NCI-H526 (cell line): ENCODE measurements around the gene BSN.

ENCODE experiments used
- DNase-seq, 2 experiments: peaks; one replicate each; lab custom pipeline; 2025; lab: John Stamatoyannopoulos, UW

BSN gene

GRCh38 chr3:49553692-49554632 is at the start of gene BSN:
Gene BSN, plus strand, starts transcription at chr3:49554477. Its CDS starts 126 bp downstream, at chr3:49554603.
- peak; percentile 78 to 94 for DNase-seq

GRCh38 chr3:49506906-49507305 is 47.4 kb upstream of the BSN start:
- DNase-seq = no peak

- no peak for DNase-seq
Observed at GRCh38 chr3:49509028-49509561, 45.2 kb upstream of the BSN start.

GRCh38 chr3:49511639-49512038 is 42.6 kb upstream of the BSN start:
- DNase-seq = no peak

GRCh38 chr3:49512781-49513355 is 41.4 kb upstream of the BSN start:
- DNase-seq = no peak

GRCh38 chr3:49513494-49514124 is 40.7 kb upstream of the BSN start:
- DNase-seq = no peak

GRCh38 chr3:49518016-49518415 is 36.3 kb upstream of the BSN start:
- no peak for DNase-seq

GRCh38 chr3:49518441-49518840 is 35.8 kb upstream of the BSN start:
- DNase-seq = no peak

- DNase-seq = no peak
Observed at GRCh38 chr3:49519296-49519695, 35.0 kb upstream of the BSN start.

GRCh38 chr3:49519916-49520385 is 34.3 kb upstream of the BSN start:
- DNase-seq = no peak

- no peak for DNase-seq
Observed at GRCh38 chr3:49523756-49524747, 30.2 kb upstream of the BSN start.

GRCh38 chr3:49529567-49529966 is 24.7 kb upstream of the BSN start:
- DNase-seq = no peak

- no peak for DNase-seq
Observed at GRCh38 chr3:49530231-49530630, 24.0 kb upstream of the BSN start.

GRCh38 chr3:49530701-49531100 is 23.6 kb upstream of the BSN start:
- DNase-seq = no peak

GRCh38 chr3:49531218-49531617 is 23.1 kb upstream of the BSN start:
- DNase-seq = no peak

- no peak for DNase-seq
Observed at GRCh38 chr3:49531715-49532114, 22.6 kb upstream of the BSN start.

GRCh38 chr3:49533031-49533430 is 21.2 kb upstream of the BSN start:
- DNase-seq = no peak

- DNase-seq = no peak
Observed at GRCh38 chr3:49533786-49534519, 20.3 kb upstream of the BSN start.

GRCh38 chr3:49534581-49535441 is 19.5 kb upstream of the BSN start:
- no peak for DNase-seq
